GM12865 (cell line): ENCODE data around the gene FBXO11.
"Not testable (repeated sequence)": the region's sequence is repeated elsewhere in the genome, so short reads cannot be mapped to it uniquely, and the experiment has no call there.

Experiments
- DNase-seq: peaks from one replicate; pipeline ENCODE4 v3.0.0; 2010; ENCODE audit warnings: low read depth
- H3K4me3 ChIP-seq: 2 replicates; pipeline ENCODE4 v1.5.1; 2011; ENCODE audit warnings: mild to moderate bottlenecking, low read depth, low read length, control low read depth
- CTCF ChIP-seq: IDR thresholded peaks from 2 replicates; pipeline ENCODE4 v1.5.1; 2011; ENCODE audit warnings: low read length, control low read depth, low read depth, inconsistent platforms; ENCODE audit not compliant: insufficient read depth; ENCODE audit errors: missing control alignments

FBXO11 gene

GRCh38 chr2:47935071-47935470 lies 28.8 kb upstream of the FBXO11 start:
- no peak for DNase-seq
- H3K4me3 ChIP-seq: no peak overlapping the region
- no peak for TF ChIP-seq CTCF

- no peak for TF ChIP-seq CTCF
- no peak overlapping the region for H3K4me3 ChIP-seq
- no peak for DNase-seq
Measured at GRCh38 chr2:47918043-47918442, 11.7 kb upstream of the FBXO11 start.

GRCh38 chr2:47917276-47917961 lies 11.1 kb upstream of the FBXO11 start:
- no peak for DNase-seq
- no peak for TF ChIP-seq CTCF
- no peak overlapping the region for H3K4me3 ChIP-seq

- H3K4me3 ChIP-seq: no peak overlapping the region
- no peak for TF ChIP-seq CTCF
- no peak for DNase-seq
Measured at GRCh38 chr2:47916412-47916811, 10.1 kb upstream of the FBXO11 start.

GRCh38 chr2:47910662-47911061 lies 4.4 kb upstream of the FBXO11 start:
- DNase-seq, H3K4me3 ChIP-seq: not testable (repeated sequence)

- no peak for DNase-seq
- no peak for TF ChIP-seq CTCF
- H3K4me3 ChIP-seq: no peak overlapping the region
Measured at GRCh38 chr2:47908682-47909081, 2.4 kb upstream of the FBXO11 start.

- TF ChIP-seq CTCF: no peak
- peak; percentile 26 for DNase-seq
- peak overlapping the region; percentile 80 for H3K4me3 ChIP-seq
Measured at GRCh38 chr2:47907039-47907781, 912 bp upstream of the FBXO11 start.
